HG03342 (cell line): ENCODE measurements around the gene FNIP1.
"Not testable (repeated sequence)": the region's sequence is repeated elsewhere in the genome, so short reads cannot be mapped to it uniquely, and the experiment has no call there.

Experiments
- ATAC-seq: cut with Tn5 transposase; IDR thresholded peaks from one replicate; pipeline ENCODE4 v1.9.1; 2021; ENCODE audit warnings: mild to moderate bottlenecking, moderate library complexity; ENCODE audit not compliant: unreplicated experiment

FNIP1 gene

GRCh38 chr5:131787736-131788135 lies 9.1 kb downstream of the FNIP1 start:
- ATAC-seq = no peak

GRCh38 chr5:131786900-131787692 lies 9.7 kb downstream of the FNIP1 start:
- ATAC-seq = no peak

DNA sequence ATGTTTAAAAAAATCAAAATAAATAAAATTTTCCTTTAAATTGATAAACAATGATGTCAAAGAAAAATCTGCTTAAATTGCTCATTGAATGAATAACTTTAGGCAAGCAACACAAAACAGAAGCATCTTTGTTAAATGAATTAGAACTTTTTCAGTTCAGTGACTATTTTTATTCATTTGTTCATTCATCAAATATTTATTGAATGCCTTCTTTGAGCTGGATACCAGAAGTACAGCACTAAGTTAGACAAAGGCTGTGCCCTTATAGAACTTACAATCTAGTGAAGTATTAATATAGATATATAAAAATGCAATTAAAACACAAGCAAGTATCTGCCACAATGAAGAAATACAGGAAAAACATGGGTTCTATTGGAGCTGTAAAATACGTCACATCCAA lies 10.8 kb downstream of the FNIP1 start:
- no peak for ATAC-seq

DNA sequence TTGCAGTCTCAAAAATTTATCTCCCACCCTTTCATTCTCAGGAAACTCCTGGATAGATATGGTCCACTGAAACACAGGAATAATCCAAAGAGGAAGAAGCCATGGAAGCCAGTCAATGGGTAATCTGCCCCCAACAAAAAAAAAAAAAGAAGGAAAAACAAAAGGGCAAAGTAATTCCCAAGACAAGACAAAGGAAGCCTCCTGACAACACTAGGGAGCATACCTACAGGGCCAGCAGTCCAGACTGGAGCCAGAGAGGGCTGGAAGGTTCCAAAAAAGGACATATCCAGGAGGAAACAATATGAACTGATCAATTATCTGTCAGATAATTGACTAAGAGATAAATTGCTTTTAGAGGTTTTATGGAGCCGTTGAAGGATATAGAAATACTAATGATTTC lies 12.9 kb downstream of the FNIP1 start:
- ATAC-seq = no peak

DNA sequence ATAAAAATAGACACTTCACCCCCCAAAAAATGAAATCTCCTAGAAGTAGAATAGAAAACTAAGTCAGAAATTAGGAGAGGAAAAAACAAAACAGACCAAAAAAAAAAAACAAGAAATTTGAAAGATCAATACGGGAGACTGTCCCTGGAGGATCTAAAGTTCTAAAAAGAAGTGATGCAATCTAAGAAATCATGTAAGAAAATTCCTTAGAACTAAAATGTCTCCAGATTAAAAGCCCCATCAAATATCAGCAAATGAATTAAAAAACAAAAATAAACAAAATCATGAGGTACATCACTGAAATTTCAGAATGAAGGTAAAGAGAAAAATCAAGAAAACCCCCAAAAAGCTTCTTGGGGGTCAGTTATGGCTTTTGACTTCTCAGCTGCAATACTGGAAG lies 13.5 kb downstream of the FNIP1 start:
- ATAC-seq = no peak

DNA sequence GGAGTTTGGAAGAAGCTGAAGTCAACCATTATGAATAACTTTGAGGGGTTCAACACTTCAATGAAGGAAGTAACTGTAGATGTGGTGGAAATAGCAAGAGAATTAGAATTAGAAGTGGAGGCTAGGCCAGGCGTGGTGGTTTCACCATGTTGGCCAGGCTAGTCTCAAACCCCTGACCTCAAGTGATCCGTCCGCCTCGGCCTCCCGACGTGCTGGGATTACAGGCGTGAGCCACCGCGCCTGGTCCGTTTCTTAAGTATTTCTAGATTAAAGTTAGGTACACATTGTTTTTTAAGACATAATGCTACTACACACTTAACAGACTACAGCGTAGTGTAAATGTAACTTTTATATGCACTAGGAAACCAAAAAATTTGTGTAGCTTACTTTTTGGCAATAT lies 14.1 kb downstream of the FNIP1 start:
- ATAC-seq = no peak

DNA sequence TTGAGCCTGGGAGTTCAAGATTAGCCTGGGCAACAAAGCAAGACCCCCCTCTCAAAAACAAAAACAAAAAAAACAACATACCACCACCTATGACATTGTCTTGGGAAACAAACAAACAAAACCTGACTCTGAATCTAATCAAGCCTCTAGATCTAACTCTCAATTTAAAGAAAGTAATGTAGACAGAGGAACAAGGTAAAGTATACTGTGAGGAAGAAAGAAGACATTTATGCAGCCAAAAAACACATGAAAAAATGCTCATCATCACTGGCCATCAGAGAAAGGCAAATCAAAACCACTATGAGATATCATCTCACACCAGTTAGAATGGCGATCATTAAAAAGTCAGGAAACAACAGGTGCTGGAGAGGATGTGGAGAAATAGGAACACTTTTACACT lies 18.7 kb downstream of the FNIP1 start:
- ATAC-seq = not testable (repeated sequence)

DNA sequence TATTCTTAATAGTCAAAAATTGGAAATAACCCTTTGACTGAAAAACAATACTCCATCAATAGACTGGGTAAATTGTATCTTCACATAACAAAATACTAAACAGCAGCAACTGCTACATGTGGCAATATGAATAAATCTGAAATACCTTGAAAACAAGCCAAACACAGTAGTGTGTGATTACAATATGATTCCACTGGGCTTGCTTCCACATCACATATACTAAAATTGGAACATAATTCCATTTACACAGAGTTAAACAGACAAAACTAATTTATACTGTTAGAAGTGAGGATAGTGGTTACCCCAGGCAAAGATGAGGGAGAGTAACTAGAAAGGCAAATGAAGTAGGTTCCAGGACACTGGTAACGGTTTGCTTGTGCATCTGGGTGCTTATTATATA lies 20.4 kb downstream of the FNIP1 start:
- ATAC-seq = no peak

DNA sequence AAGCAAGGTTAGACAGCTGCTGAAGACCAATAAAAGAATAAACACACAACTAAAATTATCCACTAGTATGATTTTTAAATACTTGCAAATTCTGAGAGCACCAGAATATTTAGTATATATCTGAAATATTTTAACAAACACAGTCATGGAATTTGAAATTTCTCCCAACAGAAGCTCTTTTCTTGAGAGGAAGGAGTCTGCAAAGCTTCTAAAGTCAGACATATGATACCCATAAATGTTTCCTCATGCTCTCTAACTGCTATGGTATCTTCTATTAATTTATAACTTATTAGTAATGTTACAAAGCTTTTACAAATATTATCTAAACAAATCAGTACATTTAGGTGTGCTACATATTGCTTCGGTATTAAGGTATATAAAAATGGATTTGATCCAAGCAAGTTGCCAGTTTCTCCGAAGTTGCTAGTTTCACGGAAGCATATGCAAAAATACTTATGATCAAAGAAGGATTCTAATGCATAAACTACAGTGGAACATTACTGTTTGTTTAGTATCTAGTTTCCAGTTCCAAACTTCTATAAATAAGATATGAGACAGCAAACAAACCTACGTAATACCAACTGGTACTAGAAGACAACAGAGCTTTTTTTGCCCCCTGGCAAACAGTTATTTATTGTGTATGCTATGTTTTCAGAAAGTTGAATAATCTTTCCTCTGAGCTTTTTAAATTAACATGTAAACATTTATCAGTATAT lies 22.0 kb downstream of the FNIP1 start:
- no peak for ATAC-seq

DNA sequence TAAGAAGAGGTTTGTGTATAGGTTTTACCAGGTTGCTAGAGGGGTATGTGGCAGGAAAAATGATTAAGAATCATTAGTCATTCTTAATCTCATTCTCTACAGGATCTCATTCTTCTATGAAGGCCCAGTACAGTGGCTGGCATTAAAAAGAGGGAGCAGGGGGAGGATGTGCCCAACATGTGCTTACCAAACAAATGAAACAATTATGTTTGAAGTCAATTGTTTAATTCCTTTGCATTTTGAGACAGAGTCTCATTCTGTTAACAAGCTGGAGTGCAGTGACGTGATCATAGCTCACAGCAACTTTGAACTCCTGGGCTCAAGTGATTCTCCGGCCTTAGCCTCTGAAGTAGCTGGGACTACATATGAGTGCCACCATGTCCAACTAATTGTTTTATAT lies 23.0 kb downstream of the FNIP1 start:
- ATAC-seq = no peak

- ATAC-seq = no peak
Observed at GRCh38 chr5:131771692-131772091, 25.1 kb downstream of the FNIP1 start.

DNA sequence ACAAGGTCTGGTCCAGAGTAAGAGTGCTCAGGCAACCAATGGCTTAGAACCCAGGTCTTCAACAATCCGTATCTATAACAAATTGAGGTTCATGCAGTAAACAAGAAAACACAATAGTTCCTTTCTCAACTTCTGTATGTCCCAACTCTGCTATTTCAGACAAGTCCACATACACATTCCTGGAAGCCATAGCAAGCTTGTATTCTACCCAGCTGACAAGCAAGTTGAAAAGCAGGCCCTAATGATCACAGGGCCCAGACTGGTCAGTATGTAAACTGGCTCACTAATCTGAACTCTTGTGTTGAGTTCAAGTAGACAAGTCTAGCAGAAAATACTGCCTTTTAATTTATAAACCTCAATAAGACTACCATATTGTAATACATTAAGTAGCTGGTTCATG lies 26.9 kb downstream of the FNIP1 start:
- ATAC-seq = no peak

DNA sequence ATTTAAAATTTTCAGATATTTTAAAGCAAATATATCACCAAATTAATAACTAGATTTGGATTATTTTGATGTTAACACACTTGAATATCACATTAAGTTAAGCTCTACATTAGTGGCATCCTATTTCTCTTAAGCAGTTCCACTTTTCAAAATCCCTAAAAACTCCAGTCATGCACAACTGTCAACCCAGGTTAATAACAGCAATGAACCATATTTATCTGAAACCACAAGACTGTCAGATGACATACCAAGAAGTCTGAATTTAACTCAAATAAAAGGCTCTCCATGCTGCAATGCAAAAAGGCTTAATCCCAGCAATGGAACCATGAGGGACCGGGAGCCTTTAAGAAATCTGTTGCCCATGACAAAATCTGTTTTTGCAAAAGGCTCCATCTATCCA lies 27.5 kb downstream of the FNIP1 start:
- no peak for ATAC-seq

- ATAC-seq = no peak
Observed at GRCh38 chr5:131767891-131768290, 28.9 kb downstream of the FNIP1 start.

DNA sequence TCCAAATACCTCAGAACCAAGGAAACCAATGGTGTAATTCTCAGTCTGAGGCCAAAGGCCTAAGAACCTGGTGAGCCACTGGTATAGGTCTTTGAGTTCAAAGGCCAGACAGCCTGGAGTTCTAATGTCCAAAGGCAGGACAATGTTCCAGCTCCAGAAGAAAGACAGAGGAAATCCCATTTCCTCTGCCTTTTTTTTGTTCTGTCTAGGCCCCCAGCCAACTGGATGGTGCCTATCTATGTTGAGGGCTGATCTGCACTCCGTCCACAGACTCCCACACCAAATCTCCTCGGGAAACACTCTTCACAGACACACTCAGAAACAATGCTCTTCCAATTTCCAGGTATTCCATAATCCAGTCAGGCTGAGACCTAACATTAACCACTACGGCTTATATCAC lies 30.1 kb downstream of the FNIP1 start:
- no peak for ATAC-seq

- ATAC-seq = no peak
Observed at GRCh38 chr5:131765261-131765660, 31.6 kb downstream of the FNIP1 start.

DNA sequence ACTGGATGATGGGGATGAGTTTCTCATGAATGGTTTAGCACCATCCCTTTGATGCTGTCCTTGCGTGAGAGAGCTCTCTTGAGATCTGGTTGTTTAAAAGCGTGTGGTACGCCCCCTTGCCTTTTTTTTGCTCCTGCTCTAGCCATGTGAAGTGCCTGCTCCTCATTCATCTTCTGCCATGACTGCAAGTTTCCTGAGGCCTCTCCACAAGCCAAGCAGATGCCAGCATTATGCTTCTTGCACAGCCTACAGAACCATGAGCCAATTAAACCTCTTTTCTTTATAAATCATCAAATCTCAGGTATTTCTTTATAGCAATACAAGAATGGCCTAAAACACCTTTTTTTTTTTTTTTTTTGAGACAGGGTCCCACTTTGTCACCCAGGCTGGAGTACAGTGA lies 32.8 kb downstream of the FNIP1 start:
- no peak for ATAC-seq

DNA sequence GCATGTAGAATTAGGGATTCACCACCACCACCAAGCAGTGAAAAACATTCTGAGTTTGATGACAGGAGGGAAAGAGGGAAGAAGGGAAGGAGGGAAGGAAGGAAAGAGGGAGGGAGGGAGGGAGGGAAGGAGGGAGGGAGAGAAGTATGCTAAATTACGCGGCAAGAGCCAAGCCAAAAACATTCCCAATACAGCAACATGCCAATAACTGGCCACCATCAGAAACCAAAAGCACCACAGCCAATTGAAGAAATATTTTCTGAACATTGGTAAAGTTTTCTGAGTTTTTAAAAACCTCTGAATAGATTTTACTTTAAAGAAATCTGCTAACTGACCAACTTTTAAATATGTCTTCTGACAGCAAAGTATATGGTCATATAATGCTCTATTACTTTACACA lies 36.0 kb downstream of the FNIP1 start:
- ATAC-seq = no peak

DNA sequence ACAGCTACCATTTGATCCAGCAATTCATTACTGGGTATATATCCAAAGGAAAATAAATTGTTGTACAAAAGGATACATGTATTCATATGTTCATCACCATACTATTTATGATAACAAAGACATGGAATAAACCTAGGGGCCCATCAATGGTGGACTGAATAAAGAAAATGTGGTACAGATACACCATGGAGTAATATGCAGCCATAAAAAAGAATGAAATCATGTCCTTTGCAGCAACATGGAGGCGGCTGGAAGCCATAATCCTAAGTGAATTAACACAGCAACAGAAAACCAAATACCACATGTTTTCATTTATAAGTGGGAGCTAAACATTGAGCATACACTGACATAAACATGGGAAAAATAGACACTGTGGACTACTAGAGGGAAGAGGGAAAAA lies 37.1 kb downstream of the FNIP1 start:
- ATAC-seq = no peak

- ATAC-seq = no peak
Observed at GRCh38 chr5:131758520-131758900, 38.3 kb downstream of the FNIP1 start.

GRCh38 chr5:131757830-131758519 lies 38.8 kb downstream of the FNIP1 start:
- ATAC-seq = no peak

DNA sequence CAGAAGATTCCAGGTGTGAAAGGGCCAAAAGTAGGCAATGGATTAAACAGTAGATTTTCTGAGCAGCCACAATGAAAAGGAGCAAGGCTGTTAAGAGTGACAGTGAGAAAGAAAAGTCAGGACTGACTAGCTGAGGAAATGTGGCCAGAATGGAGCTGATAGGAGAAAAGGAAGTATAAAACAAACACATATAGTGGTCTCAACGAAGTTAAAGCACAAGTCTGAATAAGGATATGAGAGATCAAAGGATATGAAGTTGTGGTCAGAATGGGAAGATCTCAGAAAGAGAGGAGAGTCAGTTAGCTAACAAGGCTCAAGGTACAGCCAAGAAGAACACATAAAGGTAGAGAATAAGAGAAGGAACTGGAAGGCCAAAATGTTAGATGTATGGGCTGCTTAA lies 39.9 kb downstream of the FNIP1 start:
- no peak for ATAC-seq
